GM12873 (cell line): ENCODE data around the gene CD7.

Experiments
- TF ChIP-seq, protein P1 (sequence below): IDR thresholded peaks from 2 replicates; pipeline ENCODE4 v1.5.1; 2012; ENCODE audit warnings: low read depth, mild to moderate bottlenecking, moderate library complexity, low read length, control low read depth; ENCODE audit not compliant: insufficient read depth; ENCODE audit errors: missing control alignments

CD7 gene

DNA sequence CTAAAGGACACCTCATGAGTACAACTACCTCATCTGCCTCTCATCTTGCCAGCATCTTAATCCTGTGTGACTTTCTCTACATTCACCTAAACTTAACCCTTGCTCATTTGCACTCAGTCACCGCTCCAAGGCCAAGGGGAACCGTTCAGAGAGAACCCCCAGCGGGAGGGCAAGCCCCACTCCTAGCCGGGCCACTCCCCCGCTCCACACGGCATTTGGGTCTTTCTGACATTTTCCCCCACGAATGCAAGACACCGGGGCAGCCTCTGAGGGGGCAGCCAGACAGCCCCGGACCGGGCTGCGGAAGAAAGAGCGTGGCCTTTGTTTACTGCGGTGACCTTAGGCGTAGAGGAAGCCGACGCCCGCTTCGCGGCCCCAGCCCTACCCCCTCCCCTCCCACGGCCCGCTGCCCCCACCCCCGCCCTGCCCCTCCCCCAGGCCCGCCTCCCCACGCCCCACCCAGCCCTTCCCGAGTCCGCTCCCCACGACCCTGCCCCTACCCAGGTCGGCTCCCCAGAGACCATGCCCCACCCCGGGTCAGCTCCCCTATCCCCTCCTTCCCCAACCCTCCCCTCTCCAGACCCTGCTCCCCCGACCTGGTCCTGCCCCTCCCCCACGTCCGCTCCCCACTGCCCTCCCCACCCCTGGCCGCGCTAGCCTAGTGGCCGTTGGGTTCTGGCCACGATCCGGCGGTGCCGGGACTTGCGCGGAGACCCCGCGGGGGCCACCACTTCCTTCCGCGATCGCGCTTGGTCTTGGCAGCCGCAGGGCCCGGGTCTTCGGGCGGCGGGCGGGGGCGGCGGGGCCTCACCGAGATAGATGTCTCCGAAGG is 44.7 kb downstream of the CD7 start:
- TF ChIP-seq, protein P1, sequence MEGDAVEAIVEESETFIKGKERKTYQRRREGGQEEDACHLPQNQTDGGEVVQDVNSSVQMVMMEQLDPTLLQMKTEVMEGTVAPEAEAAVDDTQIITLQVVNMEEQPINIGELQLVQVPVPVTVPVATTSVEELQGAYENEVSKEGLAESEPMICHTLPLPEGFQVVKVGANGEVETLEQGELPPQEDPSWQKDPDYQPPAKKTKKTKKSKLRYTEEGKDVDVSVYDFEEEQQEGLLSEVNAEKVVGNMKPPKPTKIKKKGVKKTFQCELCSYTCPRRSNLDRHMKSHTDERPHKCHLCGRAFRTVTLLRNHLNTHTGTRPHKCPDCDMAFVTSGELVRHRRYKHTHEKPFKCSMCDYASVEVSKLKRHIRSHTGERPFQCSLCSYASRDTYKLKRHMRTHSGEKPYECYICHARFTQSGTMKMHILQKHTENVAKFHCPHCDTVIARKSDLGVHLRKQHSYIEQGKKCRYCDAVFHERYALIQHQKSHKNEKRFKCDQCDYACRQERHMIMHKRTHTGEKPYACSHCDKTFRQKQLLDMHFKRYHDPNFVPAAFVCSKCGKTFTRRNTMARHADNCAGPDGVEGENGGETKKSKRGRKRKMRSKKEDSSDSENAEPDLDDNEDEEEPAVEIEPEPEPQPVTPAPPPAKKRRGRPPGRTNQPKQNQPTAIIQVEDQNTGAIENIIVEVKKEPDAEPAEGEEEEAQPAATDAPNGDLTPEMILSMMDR = no peak

DNA sequence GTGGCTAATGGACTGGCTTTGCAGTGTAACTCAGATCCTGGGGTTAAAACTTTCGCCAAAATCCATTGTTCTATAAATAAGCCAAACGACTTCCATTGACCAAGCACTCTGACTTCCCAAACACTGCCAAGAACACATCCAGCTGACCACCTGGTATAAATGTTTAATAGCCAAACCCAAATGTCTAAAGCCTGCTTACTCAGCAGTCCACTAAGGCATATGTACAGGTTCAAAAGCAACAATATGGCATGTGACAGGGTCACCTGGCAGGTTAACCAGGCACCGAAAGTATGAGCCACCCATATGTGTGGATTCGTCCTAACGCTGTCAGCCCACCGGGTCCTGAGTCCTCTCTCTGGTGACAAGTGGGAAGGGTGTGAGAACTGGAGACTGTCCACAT is 46.0 kb downstream of the CD7 start:
- TF ChIP-seq, protein P1 = no peak

- TF ChIP-seq, protein P1 = no peak
Measured at GRCh38 chr17:82270651-82271050, 46.8 kb downstream of the CD7 start.

GRCh38 chr17:82269882-82270500 is 47.4 kb downstream of the CD7 start:
- TF ChIP-seq, protein P1 = no peak

DNA sequence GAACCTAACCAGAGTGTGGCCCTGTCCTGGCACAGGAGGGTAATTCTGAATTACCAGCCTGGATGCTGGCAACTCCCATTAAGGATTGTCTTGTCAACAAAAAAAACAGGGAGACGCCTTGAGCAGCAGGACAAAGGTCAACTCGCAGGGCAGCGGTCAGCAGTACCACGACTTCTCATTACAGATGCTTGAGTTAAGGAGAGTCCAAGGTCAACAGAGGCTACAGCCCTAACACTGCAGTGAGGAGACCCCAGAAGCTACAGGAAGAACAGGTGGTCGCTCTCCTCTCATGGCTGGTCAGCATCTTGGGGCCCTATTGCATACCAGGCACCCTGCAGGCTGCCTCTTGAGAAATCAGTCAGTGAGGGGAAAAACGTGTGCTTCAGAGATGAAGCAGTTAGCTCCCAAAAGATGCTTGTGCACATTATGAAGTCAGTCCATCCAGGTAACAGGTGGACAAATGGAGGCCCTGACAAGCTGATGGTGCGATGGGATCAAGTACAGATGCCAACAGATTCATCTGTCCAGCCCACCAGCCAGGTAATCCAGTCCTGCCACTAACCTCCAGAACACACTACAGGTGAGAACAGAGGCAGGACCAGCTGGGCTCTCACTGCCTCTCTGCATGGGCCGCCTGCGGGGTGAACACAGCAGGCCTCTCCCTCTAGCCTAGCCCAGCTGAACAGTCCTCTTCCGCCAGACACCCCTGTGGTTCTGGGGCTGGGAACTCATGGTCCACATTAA is 48.1 kb downstream of the CD7 start:
- TF ChIP-seq, protein P1 = no peak

GRCh38 chr17:82267575-82268379 is 49.6 kb downstream of the CD7 start:
- TF ChIP-seq, protein P1 = peak; percentile 14
